ENCODE results near the gene GBP7.

GRCh38 chr1:89095737-89096136, 80.1 kb downstream of the GBP7 start:
- TF ChIP-seq, protein P1, sequence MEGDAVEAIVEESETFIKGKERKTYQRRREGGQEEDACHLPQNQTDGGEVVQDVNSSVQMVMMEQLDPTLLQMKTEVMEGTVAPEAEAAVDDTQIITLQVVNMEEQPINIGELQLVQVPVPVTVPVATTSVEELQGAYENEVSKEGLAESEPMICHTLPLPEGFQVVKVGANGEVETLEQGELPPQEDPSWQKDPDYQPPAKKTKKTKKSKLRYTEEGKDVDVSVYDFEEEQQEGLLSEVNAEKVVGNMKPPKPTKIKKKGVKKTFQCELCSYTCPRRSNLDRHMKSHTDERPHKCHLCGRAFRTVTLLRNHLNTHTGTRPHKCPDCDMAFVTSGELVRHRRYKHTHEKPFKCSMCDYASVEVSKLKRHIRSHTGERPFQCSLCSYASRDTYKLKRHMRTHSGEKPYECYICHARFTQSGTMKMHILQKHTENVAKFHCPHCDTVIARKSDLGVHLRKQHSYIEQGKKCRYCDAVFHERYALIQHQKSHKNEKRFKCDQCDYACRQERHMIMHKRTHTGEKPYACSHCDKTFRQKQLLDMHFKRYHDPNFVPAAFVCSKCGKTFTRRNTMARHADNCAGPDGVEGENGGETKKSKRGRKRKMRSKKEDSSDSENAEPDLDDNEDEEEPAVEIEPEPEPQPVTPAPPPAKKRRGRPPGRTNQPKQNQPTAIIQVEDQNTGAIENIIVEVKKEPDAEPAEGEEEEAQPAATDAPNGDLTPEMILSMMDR (IDR thresholded peaks at IDR 0.05; ENCODE audit: low read depth, low read length, poor library complexity, severe bottlenecking): no peak
- no peak for TF ChIP-seq EZH2phosphoT487 (IDR thresholded peaks at IDR 0.05; ENCODE audit: borderline replicate concordance, low read length)
